Keratinocyte (primary cell): ENCODE measurements around the gene PLXDC2. TPM values are rescaled to one million over a fixed set of nuclear protein-coding genes. Genes with fewer than 3 reads are reported as not detected.

ENCODE experiments used
- DNase-seq: peaks from one replicate; pipeline ENCODE4 v3.0.0-alpha.2; 2011; ENCODE audit warnings: low read depth, missing footprints, low spot score
- FAIRE-seq: peaks from 2 replicates; lab custom pipeline; 2011; peaks lifted over from hg19 to GRCh38; lab: Jason Lieb, UNC
- H2AFZ ChIP-seq: 2 replicates; pipeline ENCODE4 v1.6.0; 2012; ENCODE audit warnings: low read length, control low read depth, inconsistent platforms; ENCODE audit not compliant: control insufficient read depth
- H3K27ac ChIP-seq: 2 replicates; pipeline ENCODE4 v1.5.1; 2011; ENCODE audit warnings: low read length; ENCODE audit not compliant: control insufficient read depth, insufficient read depth
- H3K27me3 ChIP-seq: 3 replicates; pipeline ENCODE4 v1.6.0; 2011; ENCODE audit warnings: low read length; ENCODE audit not compliant: control insufficient read depth, insufficient read depth; ENCODE audit errors: extremely low read depth
- H3K36me3 ChIP-seq, 2 experiments: 2 replicates in 1 of 2; 3 replicates in 1 of 2; pipeline ENCODE4 v1.5.1; 2011; ENCODE audit warnings: low read length in 2 of 2, mild to moderate bottlenecking in 1 of 2; ENCODE audit not compliant: control insufficient read depth in 2 of 2, insufficient read depth in 2 of 2; ENCODE audit errors: extremely low read depth in 1 of 2
- H3K4me1 ChIP-seq: 3 replicates; pipeline ENCODE4 v1.5.1; 2011; ENCODE audit warnings: low read length; ENCODE audit not compliant: control insufficient read depth, insufficient read depth; ENCODE audit errors: extremely low read depth
- H3K4me2 ChIP-seq: 3 replicates; pipeline ENCODE4 v1.6.0; 2011; ENCODE audit warnings: low read depth, low read length; ENCODE audit not compliant: control insufficient read depth, insufficient read depth; ENCODE audit errors: extremely low read depth
- H3K4me3 ChIP-seq, 3 experiments: fragments of 200-600 bp in 1 of 3; sonication (generic) in 1 of 3; 2 replicates in 2 of 3; 3 replicates in 1 of 3; pipeline ENCODE4 v1.5.1; 2011 to 2016; ENCODE audit warnings: low read length in 3 of 3, mild to moderate bottlenecking in 3 of 3, control low read depth in 2 of 3, inconsistent platforms in 1 of 3, low read depth in 1 of 3, mixed read lengths in 1 of 3, mixed run types in 1 of 3, moderate library complexity in 1 of 3; ENCODE audit not compliant: control insufficient read depth in 2 of 3, insufficient read depth in 2 of 3; ENCODE audit errors: extremely low read depth in 1 of 3
- H3K79me2 ChIP-seq: 2 replicates; pipeline ENCODE4 v1.6.0; 2012; ENCODE audit warnings: low read length; ENCODE audit not compliant: control insufficient read depth, insufficient read depth
- H3K9ac ChIP-seq: 3 replicates; pipeline ENCODE4 v1.6.0; 2011; ENCODE audit warnings: low read length; ENCODE audit not compliant: control insufficient read depth, insufficient read depth; ENCODE audit errors: extremely low read depth
- H3K9me1 ChIP-seq: 3 replicates; pipeline ENCODE4 v1.6.0; 2011; ENCODE audit warnings: low read length; ENCODE audit not compliant: control insufficient read depth, insufficient read depth; ENCODE audit errors: extremely low read depth
- H3K9me3 ChIP-seq: 2 replicates; pipeline ENCODE4 v1.5.1; 2012; ENCODE audit warnings: low read depth, low read length; ENCODE audit not compliant: control insufficient read depth
- H4K20me1 ChIP-seq: 3 replicates; pipeline ENCODE4 v1.6.0; 2011; ENCODE audit warnings: low read length; ENCODE audit not compliant: control insufficient read depth, insufficient read depth; ENCODE audit errors: extremely low read depth
- CTCF ChIP-seq, 3 experiments: IDR thresholded peaks in 1 of 3; conservative IDR thresholded peaks in 1 of 3; optimal IDR thresholded peaks in 1 of 3; 2 replicates in 2 of 3; 3 replicates in 1 of 3; pipeline versions ENCODE3 to v1.5.1; 2011; ENCODE audit warnings: low read length in 3 of 3, mild to moderate bottlenecking in 3 of 3, moderate library complexity in 2 of 3, control low read depth in 1 of 3, inconsistent platforms in 1 of 3; ENCODE audit not compliant: insufficient read depth in 2 of 3; ENCODE audit errors: extremely low read depth in 1 of 3
- EZH2 ChIP-seq: IDR thresholded peaks from one replicate; pipeline ENCODE4 v1.6.1; 2012; ENCODE audit warnings: inconsistent platforms, mild to moderate bottlenecking, low read length, moderate library complexity
- dilution Hi-C: fragments of 300-500 bp; cut with MboI; formaldehyde crosslinking; loops from one replicate; pipeline ENCODE4 v1.7.0; 2020; ENCODE audit warnings: low sequenced_read_pairs; ENCODE audit not compliant: extremely low pct_ligation_motif_present
- polyA plus RNA-seq, 5 experiments: library from polyadenylated mRNA; depleted of rRNA in 3 of 5; stranded (reverse) in 3 of 5; stranded (forward) in 1 of 5; unstranded in 1 of 5; fragments of >200 nt; gene quantifications; 1 replicate in 1 of 5; 2 replicates in 3 of 5; 3 replicates in 1 of 5; pipeline versions ENCODE4 v1.2.1 to v1.2.3, GENCODE V29; 2011 to 2012; ENCODE audit warnings: missing spikeins in 2 of 5, low read depth in 1 of 5, low replicate concordance in 1 of 5

Gene PLXDC2
- polyA plus RNA-seq, 1 donor (not counting 4 experiments of a cell fraction or from before 2014, with no cell fraction given): 12.9 TPM

GRCh38 chr10:20237586-20237985, 421.4 kb downstream of the PLXDC2 start:
- no peak overlapping the region for H3K4me3 ChIP-seq
- dilution Hi-C loops: no loop called here
- TF ChIP-seq EZH2 (no peak), CTCF (optimal IDR thresholded peaks at IDR 0.05 in 1 of 3, IDR thresholded peaks at IDR 0.05 in 1 of 3, conservative IDR thresholded peaks at IDR 0.05 in 1 of 3; ENCODE audit: extremely low read depth in 1 of 3, insufficient read depth in 2 of 3, low read length in 3 of 3) (no peak)

GRCh38 chr10:20240643-20241042, 424.4 kb downstream of the PLXDC2 start:
- no peak overlapping the region for H3K9ac ChIP-seq
- TF ChIP-seq EZH2 (no peak), CTCF (optimal IDR thresholded peaks at IDR 0.05 in 1 of 3, IDR thresholded peaks at IDR 0.05 in 1 of 3, conservative IDR thresholded peaks at IDR 0.05 in 1 of 3; ENCODE audit: extremely low read depth in 1 of 3, insufficient read depth in 2 of 3, low read length in 3 of 3) (no peak)
- no peaks in the 10 kb centered on the region for H3K27me3 ChIP-seq
- no peaks in the 10 kb centered on the region for H3K9me1 ChIP-seq
- no peak overlapping the region for H3K4me3 ChIP-seq
- H2AFZ ChIP-seq: no peak overlapping the region
- FAIRE-seq: no peak
- H3K36me3 ChIP-seq: no peaks in the 10 kb centered on the region
- no peaks in the 10 kb centered on the region for H3K4me1 ChIP-seq
- no peaks in the 10 kb centered on the region for H3K9me3 ChIP-seq
- no peak overlapping the region for H3K4me2 ChIP-seq
- H3K79me2 ChIP-seq: no peaks in the 10 kb centered on the region
- dilution Hi-C loops: no loop called here
- no peaks in the 10 kb centered on the region for H4K20me1 ChIP-seq
- DNase-seq: no peak
- H3K27ac ChIP-seq: no peak overlapping the region

More at GRCh38 chr10:20237586-20237985, 421.4 kb downstream of the PLXDC2 start:
- Histone ChIP-seq H2AFZ (no peak overlapping the region), H4K20me1 (no peaks in the 10 kb centered on the region), H3K27ac (no peak overlapping the region), H3K9me1 (no peaks in the 10 kb centered on the region), H3K27me3 (no peaks in the 10 kb centered on the region), H3K9me3 (no peaks in the 10 kb centered on the region), H3K4me2 (no peak overlapping the region), H3K79me2 (no peaks in the 10 kb centered on the region), H3K36me3 (no peaks in the 10 kb centered on the region), H3K4me1 (no peaks in the 10 kb centered on the region), H3K9ac (no peak overlapping the region)
- FAIRE-seq (no peak), DNase-seq (no peak)
